SK-N-SH (cell line): ENCODE measurements around the gene MEIS2. TPM values are rescaled to one million over a fixed set of nuclear protein-coding genes. Genes with fewer than 3 reads are reported as not detected.

Experiments used
- CTCF ChIA-PET: fragments of 300-600, 350-600 bp; formaldehyde crosslinking; extraction: SDS; loops from one replicate; lab custom pipeline; 2021; lab: Yijun Ruan, JAX
- POLR2A ChIA-PET: fragments of 350-600 bp; sonication (Branson Sonifier 250); formaldehyde crosslinking; extraction: SDS; loops from one replicate; lab custom pipeline; 2020; ENCODE audit warnings: antibody characterized with exemption, inconsistent platforms; lab: Yijun Ruan, JAX
- DNase-seq: peaks from one replicate; pipeline ENCODE4 v3.0.0; 2012
- H2AFZ ChIP-seq: fragments of 200-600 bp; sonication (generic); 2 replicates; pipeline ENCODE4 v1.8.1; 2016; ENCODE audit warnings: antibody characterized with exemption, mild to moderate bottlenecking, low read depth
- H3F3A ChIP-seq: fragments of 200-600 bp; sonication (generic); replicated peaks from 2 replicates; pipeline ENCODE3; 2016; ENCODE audit warnings: antibody characterized with exemption, mild to moderate bottlenecking; ENCODE audit not compliant: insufficient read depth
- H3K27ac ChIP-seq, 2 experiments: fragments of 200-500 bp in 1 of 2; fragments of 200-600 bp in 1 of 2; sonication (Bioruptor generic) in 1 of 2; sonication (generic), shearing (Covaris generic) in 1 of 2; 2 replicates each; pipeline versions ENCODE4 v1.5.1 to v1.6.1; 2014 to 2016; ENCODE audit warnings: low read depth in 2 of 2, inconsistent platforms in 1 of 2, low read length in 1 of 2, mild to moderate bottlenecking in 1 of 2, mixed read lengths in 1 of 2
- H3K27me3 ChIP-seq: fragments of 200-600 bp; sonication (generic), shearing (Covaris generic); 2 replicates; pipeline ENCODE4 v1.6.1; 2016; ENCODE audit warnings: mixed run types; ENCODE audit not compliant: insufficient read depth
- H3K36me3 ChIP-seq, 2 experiments: fragments of 200-500 bp in 1 of 2; fragments of 200-600 bp in 1 of 2; sonication (Bioruptor generic) in 1 of 2; sonication (generic) in 1 of 2; replicated peaks in 1 of 2; 2 replicates each; pipeline versions ENCODE3 to v1.5.1; 2014 to 2016; ENCODE audit warnings: low read length in 1 of 2, mild to moderate bottlenecking in 1 of 2; ENCODE audit not compliant: insufficient read depth in 2 of 2, control insufficient read depth in 1 of 2
- H3K4me1 ChIP-seq, 2 experiments: fragments of 200-500 bp in 1 of 2; fragments of 200-600 bp in 1 of 2; sonication (Bioruptor generic) in 1 of 2; sonication (generic), shearing (Covaris generic) in 1 of 2; 2 replicates each; pipeline versions ENCODE4 v1.5.1 to v1.6.1; 2014 to 2016; ENCODE audit warnings: low read depth in 1 of 2, low read length in 1 of 2, mixed run types in 1 of 2; ENCODE audit not compliant: insufficient read depth in 2 of 2, control insufficient read depth in 1 of 2
- H3K4me2 ChIP-seq: fragments of 200-600 bp; sonication (generic), shearing (Covaris generic); 2 replicates; pipeline ENCODE4 v1.6.1; 2017; ENCODE audit warnings: mixed run types
- H3K4me3 ChIP-seq, 2 experiments: fragments of 200-500 bp in 1 of 2; fragments of 200-600 bp in 1 of 2; sonication (Bioruptor generic) in 1 of 2; sonication (generic), shearing (Covaris generic) in 1 of 2; 2 replicates each; pipeline versions ENCODE4 v1.5.1 to v1.8.1; 2014 to 2016; ENCODE audit warnings: low read depth in 2 of 2, inconsistent platforms in 1 of 2, low read length in 1 of 2, mild to moderate bottlenecking in 1 of 2, mixed read lengths in 1 of 2, moderate library complexity in 1 of 2
- H3K79me2 ChIP-seq: fragments of 200-600 bp; sonication (generic); 2 replicates; pipeline ENCODE4 v1.8.1; 2017; ENCODE audit warnings: mild to moderate bottlenecking; ENCODE audit not compliant: insufficient read depth
- H3K9ac ChIP-seq: fragments of 200-600 bp; sonication (generic); 2 replicates; pipeline ENCODE4 v1.6.1; 2017; ENCODE audit warnings: mixed run types
- H3K9me2 ChIP-seq: fragments of 200-600 bp; sonication (generic); 2 replicates; pipeline ENCODE4 v1.6.1; 2017; ENCODE audit warnings: mixed run types
- H3K9me3 ChIP-seq: fragments of 200-600 bp; sonication (generic); 2 replicates; pipeline ENCODE4 v1.6.1; 2017; ENCODE audit warnings: mixed run types, mild to moderate bottlenecking, moderate library complexity
- H4K20me1 ChIP-seq: fragments of 200-600 bp; sonication (generic); 2 replicates; pipeline ENCODE4 v1.6.1; 2017; ENCODE audit warnings: mild to moderate bottlenecking, mixed run types; ENCODE audit not compliant: insufficient read depth
- CHD2 ChIP-seq: fragments of 150-350 bp; IDR thresholded peaks from 2 replicates; pipeline ENCODE4 v1.6.1; 2018; ENCODE audit warnings: low read length; ENCODE audit not compliant: partially characterized antibody
- ELF1 ChIP-seq: IDR thresholded peaks from 2 replicates; pipeline ENCODE4 v1.4.0; 2012
- FOXJ3 ChIP-seq: sonication (generic); formaldehyde crosslinking; IDR thresholded peaks from 2 replicates; pipeline ENCODE4 v1.5.1; 2020; ENCODE audit warnings: mild to moderate bottlenecking, missing genetic modification reagents
- GATA2 ChIP-seq: sonication (generic); formaldehyde crosslinking; IDR thresholded peaks from 2 replicates; pipeline ENCODE4 v1.5.0; 2020; ENCODE audit warnings: mild to moderate bottlenecking, missing genetic modification reagents
- IRF3 ChIP-seq: fragments of 150-350 bp; IDR thresholded peaks from 2 replicates; pipeline ENCODE4 v1.6.1; 2016; ENCODE audit warnings: mild to moderate bottlenecking, low read depth, low read length
- JUND ChIP-seq: IDR thresholded peaks from 2 replicates; pipeline ENCODE4 v1.4.0; 2012
- MEF2A ChIP-seq: IDR thresholded peaks from 2 replicates; pipeline ENCODE4 v1.4.0; 2012; ENCODE audit warnings: low read depth, borderline replicate concordance
- MXI1 ChIP-seq: IDR thresholded peaks from 2 replicates; pipeline ENCODE4 v1.6.1; 2012; ENCODE audit warnings: mild to moderate bottlenecking, low read depth, low read length, improper control_type of control experiment
- NFIC ChIP-seq: IDR thresholded peaks from 2 replicates; pipeline ENCODE4 v1.4.0; 2012; ENCODE audit warnings: borderline replicate concordance
- RAD21 ChIP-seq: IDR thresholded peaks from 2 replicates; pipeline ENCODE4 v1.6.1; 2012; ENCODE audit warnings: mild to moderate bottlenecking, low read length
- RFX5 ChIP-seq: IDR thresholded peaks from 2 replicates; pipeline ENCODE4 v1.6.1; 2012; ENCODE audit warnings: mild to moderate bottlenecking, improper control_type of control experiment, low read length
- RXRA ChIP-seq: IDR thresholded peaks from 2 replicates; pipeline ENCODE4 v1.4.0; 2012; ENCODE audit warnings: low read depth, mild to moderate bottlenecking, borderline replicate concordance
- SIN3A ChIP-seq: IDR thresholded peaks from 2 replicates; pipeline ENCODE4 v1.6.1; 2012; ENCODE audit warnings: low read depth, mild to moderate bottlenecking, low read length, moderate library complexity, borderline replicate concordance
- SMC3 ChIP-seq: IDR thresholded peaks from 2 replicates; pipeline ENCODE4 v1.6.1; 2012; ENCODE audit warnings: low read depth, low read length, improper control_type of control experiment
- TAF1 ChIP-seq: IDR thresholded peaks from 2 replicates; pipeline ENCODE4 v1.6.1; 2012; ENCODE audit warnings: low read depth, mild to moderate bottlenecking, low read length, moderate library complexity, borderline replicate concordance
- TEAD4 ChIP-seq: IDR thresholded peaks from 2 replicates; pipeline ENCODE4 v1.4.0; 2012; ENCODE audit warnings: mild to moderate bottlenecking, borderline replicate concordance; ENCODE audit not compliant: insufficient read depth
- USF1 ChIP-seq: IDR thresholded peaks from 2 replicates; pipeline ENCODE4 v1.4.0; 2012; ENCODE audit warnings: low read depth, borderline replicate concordance
- YY1 ChIP-seq: IDR thresholded peaks from 2 replicates; pipeline ENCODE4 v1.4.0; 2012; ENCODE audit warnings: low read depth, mild to moderate bottlenecking
- WGBS: methylation state at CpG from one replicate; pipeline ENCODE4 v1.1.6; 2017; ENCODE audit warnings: low lambda C conversion rate; 5-methylcytosine and 5-hydroxymethylcytosine counted together
- polyA plus RNA-seq, 3 experiments: library from polyadenylated mRNA; depleted of rRNA; stranded (reverse); fragments of >200 nt; gene quantifications; 2 replicates each; pipeline ENCODE4 v1.2.3, GENCODE V29; 2012
- TF ChIP-seq, protein P1 (sequence below): fragments of 150-350 bp; IDR thresholded peaks from 2 replicates; pipeline ENCODE4 v1.6.1; 2017; ENCODE audit warnings: antibody characterized with exemption, low read length, low read depth, borderline replicate concordance

Gene MEIS2
- polyA plus RNA-seq, 1 of the 3 experiments (the other 2 are of a cell fraction) = 146 TPM

DNA sequence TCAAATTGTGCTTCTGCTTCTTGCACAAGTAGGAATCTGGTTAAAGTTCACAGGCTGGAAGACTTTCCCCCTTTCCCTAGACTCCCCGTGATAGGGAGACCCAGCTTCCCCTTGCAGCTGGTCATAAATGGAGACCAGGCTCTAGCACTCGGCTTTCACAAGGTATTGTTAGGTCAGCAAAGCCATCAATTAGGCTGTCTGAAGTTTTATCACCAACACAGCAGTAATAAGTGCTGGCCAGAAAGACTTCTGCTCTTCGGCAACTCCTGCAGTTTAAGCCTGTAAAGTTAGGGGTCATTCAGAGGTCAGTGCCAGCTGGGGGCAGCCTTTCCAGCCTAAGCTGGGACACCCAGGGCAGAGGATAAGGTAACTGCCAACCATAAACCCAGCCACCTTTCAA lies 203.4 kb downstream of the MEIS2 start:
- Histone ChIP-seq H3K27ac (peak overlapping the region in 1 of 2 experiments; percentile 65; a peak in 2 of 4 replicates), H3F3A (peaks cover 25% of the 10 kb centered on the region), H3K9ac (no peak overlapping the region), H4K20me1 (peaks cover 30% of the 10 kb centered on the region; the same call in 1 of the 2 replicates), H3K27me3 (no peaks in the 10 kb centered on the region), H3K9me2 (no peaks in the 10 kb centered on the region), H2AFZ (no peak overlapping the region), H3K4me3 (no peak overlapping the region), H3K4me2 (no peak overlapping the region), H3K79me2 (peaks cover 37% of the 10 kb centered on the region), H3K36me3 (peaks cover 72 to 86% of the 10 kb centered on the region in 2 experiments), H3K4me1 (peaks cover 9 to 32% of the 10 kb centered on the region in 2 experiments), H3K9me3 (no peaks in the 10 kb centered on the region)
- WGBS = 82% methylated on average over 2 of the region's 3 CpGs
- CTCF ChIA-PET = interaction anchor here (1.1 kb wide), 1 partner anchor 243 kb away, joined by 4 read pairs; no protein-coding TSS in a partner anchor
- TF ChIP-seq RXRA = 0 out of 2 replicates have a peak, but pooled peaks have one; percentile 46
- no peak for TF ChIP-seq CHD2
- TF ChIP-seq MEF2A = no peak
- no peak for DNase-seq
- POLR2A ChIA-PET = interaction anchor here (0.6 to 1.4 kb wide), 2 partner anchors 8 to 319 kb away, joined by 3 to 4 read pairs; no protein-coding TSS in a partner anchor

GRCh38 chr15:36894075-36894474 lies 206.3 kb downstream of the MEIS2 start:
- Histone ChIP-seq H3K4me1 (peaks cover 0 to 21% of the 10 kb centered on the region in 2 experiments; a peak in 2 of 4 replicates), H3K9me3 (no peaks in the 10 kb centered on the region), H3K4me3 (no peak overlapping the region), H3K4me2 (no peak overlapping the region), H3K79me2 (peaks cover 23% of the 10 kb centered on the region; the same call in 1 of the 2 replicates), H3K9ac (no peak overlapping the region), H3F3A (peaks cover 27% of the 10 kb centered on the region), H3K36me3 (peaks cover 89 to 98% of the 10 kb centered on the region in 2 experiments), H3K9me2 (no peaks in the 10 kb centered on the region), H3K27me3 (no peaks in the 10 kb centered on the region), H3K27ac (no peak overlapping the region; a peak in 1 of 4 replicates), H4K20me1 (peaks cover 9% of the 10 kb centered on the region; the same call in 1 of the 2 replicates), H2AFZ (no peak overlapping the region)
- CTCF ChIA-PET = interaction anchor here (2.0 kb wide), 1 partner anchor 10 kb away, joined by 8 read pairs; no protein-coding TSS in a partner anchor
- WGBS = 86% methylated on average over 4 of the region's 4 CpGs
- DNase-seq = no peak
- POLR2A ChIA-PET = no interaction called here
- TF ChIP-seq USF1 (no peak), MXI1 (no peak), TAF1 (no peak), ELF1 (no peak), RFX5 (no peak), TEAD4 (no peak), GATA2 (CRISPR knock-in tag) (no peak), SIN3A (no peak), NFIC (no peak), YY1 (no peak), IRF3 (no peak), RAD21 (no peak), JUND (no peak), FOXJ3 (no peak), SMC3 (no peak)
- TF ChIP-seq, protein P1, sequence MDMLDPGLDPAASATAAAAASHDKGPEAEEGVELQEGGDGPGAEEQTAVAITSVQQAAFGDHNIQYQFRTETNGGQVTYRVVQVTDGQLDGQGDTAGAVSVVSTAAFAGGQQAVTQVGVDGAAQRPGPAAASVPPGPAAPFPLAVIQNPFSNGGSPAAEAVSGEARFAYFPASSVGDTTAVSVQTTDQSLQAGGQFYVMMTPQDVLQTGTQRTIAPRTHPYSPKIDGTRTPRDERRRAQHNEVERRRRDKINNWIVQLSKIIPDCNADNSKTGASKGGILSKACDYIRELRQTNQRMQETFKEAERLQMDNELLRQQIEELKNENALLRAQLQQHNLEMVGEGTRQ = no peak
